Non-pigmented ciliary epithelial cell (primary cell): ENCODE data around the gene CCDC91.
"Not testable (repeated sequence)": the region's sequence is repeated elsewhere in the genome, so short reads cannot be mapped to it uniquely, and the experiment has no call there.

Source experiments
- DNase-seq: peaks from one replicate; pipeline ENCODE4 v3.0.0-alpha.2; 2010; ENCODE audit warnings: low read depth

CCDC91 gene

GRCh38 chr12:28369483-28369882 lies 179.2 kb downstream of the CCDC91 start:
- DNase-seq = no peak

GRCh38 chr12:28374556-28374955 lies 184.3 kb downstream of the CCDC91 start:
- peak; percentile 30 for DNase-seq

GRCh38 chr12:28378736-28379135 lies 188.5 kb downstream of the CCDC91 start:
- peak; percentile 52 for DNase-seq

- not testable (repeated sequence) for DNase-seq
Measured at GRCh38 chr12:28379779-28380178, 189.5 kb downstream of the CCDC91 start.

GRCh38 chr12:28383368-28383767 lies 193.1 kb downstream of the CCDC91 start:
- no peak for DNase-seq

- no peak for DNase-seq
Measured at GRCh38 chr12:28388879-28389278, 198.6 kb downstream of the CCDC91 start.

- DNase-seq = no peak
Measured at GRCh38 chr12:28390206-28390605, 199.9 kb downstream of the CCDC91 start.

- peak; percentile 22 for DNase-seq
Measured at GRCh38 chr12:28390761-28391385, 200.6 kb downstream of the CCDC91 start.

GRCh38 chr12:28409892-28410291 lies 219.6 kb downstream of the CCDC91 start:
- peak; percentile 35 for DNase-seq

- DNase-seq = no peak
Measured at GRCh38 chr12:28413460-28414109, 223.3 kb downstream of the CCDC91 start.

GRCh38 chr12:28415755-28416154 lies 225.5 kb downstream of the CCDC91 start:
- peak; percentile 67 for DNase-seq

GRCh38 chr12:28421374-28421773 lies 231.1 kb downstream of the CCDC91 start:
- no peak for DNase-seq

- peak; percentile 63 for DNase-seq
Measured at GRCh38 chr12:28424965-28425364, 234.7 kb downstream of the CCDC91 start.

- DNase-seq = no peak
Measured at GRCh38 chr12:28425526-28425925, 235.3 kb downstream of the CCDC91 start.

GRCh38 chr12:28427046-28427445 lies 236.8 kb downstream of the CCDC91 start:
- no peak for DNase-seq

GRCh38 chr12:28440081-28440608 lies 249.9 kb downstream of the CCDC91 start:
- DNase-seq = no peak

GRCh38 chr12:28442101-28442500 lies 251.8 kb downstream of the CCDC91 start:
- no peak for DNase-seq

GRCh38 chr12:28443337-28443736 lies 253.1 kb downstream of the CCDC91 start:
- DNase-seq = no peak

GRCh38 chr12:28446031-28446430 lies 255.8 kb downstream of the CCDC91 start:
- DNase-seq = no peak

- DNase-seq = no peak
Measured at GRCh38 chr12:28453686-28454085, 263.4 kb downstream of the CCDC91 start.

GRCh38 chr12:28456934-28457710 lies 266.9 kb downstream of the CCDC91 start:
- no peak for DNase-seq

GRCh38 chr12:28457785-28458184 lies 267.5 kb downstream of the CCDC91 start:
- DNase-seq = no peak

GRCh38 chr12:28459481-28459880 lies 269.2 kb downstream of the CCDC91 start:
- no peak for DNase-seq
